Measurements from ENCODE around the gene BPIFB3. TPM values are rescaled to one million over a fixed set of nuclear protein-coding genes. Genes with fewer than 3 reads are reported as not detected.

The BPIFB3 gene
- polyA plus RNA-seq, 3 donors, result not detected

GRCh38 chr20:33079259-33079658 lies 25.6 kb downstream of the BPIFB3 start, which contains the start of gene BPIFB4:
Gene BPIFB4, plus strand, starts transcription at chr20:33079643. Its CDS starts 1,884 bp downstream, at chr20:33081527.
- TF ChIP-seq CTCF (IDR thresholded peaks at IDR 0.05), result no peak
- intact Hi-C loops (cut with micrococcal nuclease), result no loop called here

GRCh38 chr20:33081411-33082154 lies 27.9 kb downstream of the BPIFB3 start:
- no peak for TF ChIP-seq CTCF (IDR thresholded peaks at IDR 0.05)
- Mint-ChIP-seq H3K9me3 (no peaks in the 10 kb centered on the region), H3K27ac (no peak overlapping the region), H3K27me3 (ENCODE audit: low read depth in 3 of 3) (peaks cover 0 to 2% (median 0%) of the 10 kb centered on the region in 3 donors), H3K4me1 (peaks cover 4% of the 10 kb centered on the region), H3K4me3 (no peak overlapping the region), H3K36me3 (no peaks in the 10 kb centered on the region)
- H3K9me3 ChIP-seq (replicated peaks in 1 of 2; ENCODE audit: control insufficient read depth in 1 of 2, insufficient read depth in 1 of 2, low read length in 2 of 2), result no peaks in the 10 kb centered on the region
- H3K79me2 ChIP-seq (ENCODE audit: insufficient read depth, low read length), result no peaks in the 10 kb centered on the region
- intact Hi-C loops (cut with micrococcal nuclease), result no loop called here
- H2AFZ ChIP-seq (ENCODE audit: insufficient read depth, low read depth, low read length, poor library complexity, severe bottlenecking), result no peak overlapping the region
- H3K27me3 ChIP-seq (ENCODE audit: control insufficient read depth in 2 of 2, insufficient read depth in 2 of 2, low read length in 2 of 2), result no peaks in the 10 kb centered on the region
- peak in 2 of 3 donors; percentile 23 to 32 for DNase-seq
- WGBS (ENCODE audit: insufficient coverage), result 23% methylated on average over 5 of the region's 7 CpGs
- H3K27ac ChIP-seq (ENCODE audit: low read depth in 1 of 2, low read length in 2 of 2), result no peak overlapping the region
- no peaks in the 10 kb centered on the region for H3K4me1 ChIP-seq (ENCODE audit: control insufficient read depth in 1 of 2, insufficient read depth in 2 of 2, low read length in 2 of 2)
- no peaks in the 10 kb centered on the region for H4K20me1 ChIP-seq (ENCODE audit: insufficient read depth, low read length)
- H3K4me2 ChIP-seq (replicated peaks; ENCODE audit: extremely low read depth, low read length, poor library complexity, severe bottlenecking), result no peak overlapping the region
- no peaks in the 10 kb centered on the region for H3K36me3 ChIP-seq (replicated peaks in 1 of 2; ENCODE audit: control insufficient read depth in 1 of 2, insufficient read depth in 2 of 2, low read length in 2 of 2)
- no peak overlapping the region for H3K9ac ChIP-seq (ENCODE audit: insufficient read depth, low read length, poor library complexity, severe bottlenecking)
- no peak overlapping the region for H3K4me3 ChIP-seq (replicated peaks in 1 of 3; ENCODE audit: low read depth in 2 of 3, low read length in 3 of 3)

More at GRCh38 chr20:33079259-33079658, 25.6 kb downstream of the BPIFB3 start, which contains the start of gene BPIFB4:
- peaks cover 4% of the 10 kb centered on the region for H3K4me1 Mint-ChIP-seq
- H3K27ac ChIP-seq (ENCODE audit: low read depth in 1 of 2, low read length in 2 of 2), result no peak within 1 kb of the TSS
- H4K20me1 ChIP-seq (ENCODE audit: insufficient read depth, low read length), result no peaks in the 10 kb centered on the region
- DNase-seq, result no peak
- 93% methylated on average over 2 of the region's 2 CpGs for WGBS (ENCODE audit: insufficient coverage)
- H3K27ac Mint-ChIP-seq, result no peak within 1 kb of the TSS
- no peaks in the 10 kb centered on the region for H3K36me3 ChIP-seq (replicated peaks in 1 of 2; ENCODE audit: control insufficient read depth in 1 of 2, insufficient read depth in 2 of 2, low read length in 2 of 2)
- H2AFZ ChIP-seq (ENCODE audit: insufficient read depth, low read depth, low read length, poor library complexity, severe bottlenecking), result no peak within 1 kb of the TSS
- no peak within 1 kb of the TSS for H3K4me3 ChIP-seq (replicated peaks in 1 of 3; ENCODE audit: low read depth in 2 of 3, low read length in 3 of 3)
- H3K4me2 ChIP-seq (replicated peaks; ENCODE audit: extremely low read depth, low read length, poor library complexity, severe bottlenecking), result no peak within 1 kb of the TSS
- H3K79me2 ChIP-seq (ENCODE audit: insufficient read depth, low read length), result no peaks in the 10 kb centered on the region
- no peaks in the 10 kb centered on the region for H3K36me3 Mint-ChIP-seq
- no peaks in the 10 kb centered on the region for H3K4me1 ChIP-seq (ENCODE audit: control insufficient read depth in 1 of 2, insufficient read depth in 2 of 2, low read length in 2 of 2)
- H3K27me3 ChIP-seq (ENCODE audit: control insufficient read depth in 2 of 2, insufficient read depth in 2 of 2, low read length in 2 of 2), result no peaks in the 10 kb centered on the region
- peaks cover 0 to 2% (median 1%) of the 10 kb centered on the region in 3 donors for H3K27me3 Mint-ChIP-seq (ENCODE audit: low read depth in 3 of 3)
- H3K9me3 ChIP-seq (replicated peaks in 1 of 2; ENCODE audit: control insufficient read depth in 1 of 2, insufficient read depth in 1 of 2, low read length in 2 of 2), result no peaks in the 10 kb centered on the region
- no peaks in the 10 kb centered on the region for H3K9me3 Mint-ChIP-seq
- H3K4me3 Mint-ChIP-seq, result no peak within 1 kb of the TSS
- no peak within 1 kb of the TSS for H3K9ac ChIP-seq (ENCODE audit: insufficient read depth, low read length, poor library complexity, severe bottlenecking)

All from CD14-positive monocyte (primary cell).